Panc1 (cell line): Measurements from ENCODE around the gene PRKACA. TPM values are rescaled to one million over a fixed set of nuclear protein-coding genes. Genes with fewer than 3 reads are reported as not detected.

Experiments
- ATAC-seq: fragments of 200-7000 bp; cut with Tn5 transposase; 2 replicates; pipeline ENCODE4 v1.9.1; 2020; ENCODE audit warnings: mild to moderate bottlenecking, moderate library complexity
- BruUV-seq: library from RNA; stranded (reverse); fragments of 400-500 nt; replicated peaks from 2 replicates; lab custom pipeline; 2021; lab: Mats Ljungman, UMichigan
- CTCF ChIA-PET: fragments of 300-600 bp; sonication (Branson Sonifier 250); formaldehyde crosslinking; loops from one replicate; lab custom pipeline; 2022; ENCODE audit warnings: antibody characterized with exemption; lab: Charles Lee
- POLR2A ChIA-PET: fragments of 300-600 bp; sonication (Branson Sonifier 250); formaldehyde crosslinking; loops from one replicate; lab custom pipeline; 2022; ENCODE audit warnings: antibody characterized with exemption; lab: Charles Lee
- DNase-seq: peaks from one replicate; pipeline ENCODE4 v3.0.0-alpha.2; 2010; ENCODE audit warnings: low read depth, low spot score
- H3K27ac ChIP-seq: 2 replicates; pipeline ENCODE4 v1.5.1; 2011; ENCODE audit warnings: mild to moderate bottlenecking, low read length, inconsistent platforms
- H3K27me3 ChIP-seq: fragments of 200-500 bp; sonication (Bioruptor generic); 2 replicates; pipeline ENCODE4 v1.6.0; 2014; ENCODE audit warnings: low read length, inconsistent platforms; ENCODE audit not compliant: control insufficient read depth, insufficient read depth
- H3K36me3 ChIP-seq: fragments of 200-500 bp; sonication (Bioruptor generic); 2 replicates; pipeline ENCODE4 v1.5.1; 2014; ENCODE audit warnings: inconsistent platforms, mild to moderate bottlenecking, low read length, moderate library complexity; ENCODE audit not compliant: control insufficient read depth, insufficient read depth
- H3K4me1 ChIP-seq: 2 replicates; pipeline ENCODE4 v1.5.1; 2011; ENCODE audit warnings: inconsistent platforms, mild to moderate bottlenecking, low read length, moderate library complexity; ENCODE audit not compliant: control insufficient read depth, insufficient read depth
- H3K4me3 ChIP-seq, 2 experiments: 2 replicates each; pipeline ENCODE4 v1.5.1; 2011 to 2012; ENCODE audit warnings: low read depth in 2 of 2, low read length in 2 of 2, mild to moderate bottlenecking in 2 of 2, inconsistent platforms in 1 of 2, moderate library complexity in 1 of 2
- H3K9me3 ChIP-seq: fragments of 200-500 bp; sonication (Bioruptor generic); 2 replicates; pipeline ENCODE4 v1.5.1; 2014; ENCODE audit warnings: low read depth, mild to moderate bottlenecking, inconsistent platforms, low read length, moderate library complexity; ENCODE audit not compliant: control insufficient read depth, insufficient read depth
- CTCF ChIP-seq: fragments of 450-650 bp; IDR thresholded peaks from 2 replicates; pipeline ENCODE4 v1.5.1; 2017; ENCODE audit warnings: mild to moderate bottlenecking
- POLR2AphosphoS5 ChIP-seq: IDR thresholded peaks from 2 replicates; pipeline ENCODE4 v1.6.1; 2012; ENCODE audit warnings: mild to moderate bottlenecking, low read depth, low read length, moderate library complexity
- REST ChIP-seq, 2 experiments: IDR thresholded peaks; 2 replicates each; pipeline ENCODE4 v1.6.1; 2011 to 2012; ENCODE audit warnings: low read depth in 2 of 2, control low read depth in 1 of 2, low read length in 1 of 2, mild to moderate bottlenecking in 1 of 2, moderate library complexity in 1 of 2; ENCODE audit not compliant: insufficient read depth in 1 of 2
- SIN3A ChIP-seq: IDR thresholded peaks from 2 replicates; pipeline ENCODE4 v1.6.1; 2012; ENCODE audit warnings: low read depth, mild to moderate bottlenecking, low read length, moderate library complexity, borderline replicate concordance; ENCODE audit not compliant: insufficient read depth
- TCF7L2 ChIP-seq: IDR thresholded peaks from 2 replicates; pipeline ENCODE4 v1.6.1; 2011; ENCODE audit warnings: mild to moderate bottlenecking, low read depth, low read length, inconsistent platforms
- in situ Hi-C: cut with HindIII; loops from 2 replicates; pipeline ENCODE4 v1.10.0; 2016; ENCODE audit warnings: low sequenced_read_pairs, low pct_unique_long_range_greater_than_20kb
- intact Hi-C: fragments of 100-400 bp; cut with micrococcal nuclease; formaldehyde crosslinking; loops from one replicate; pipeline ENCODE4 v1.10.0; 2022; ENCODE audit not compliant: unreplicated experiment
- total RNA-seq: library from RNA; stranded (reverse); gene quantifications from one replicate; pipeline ENCODE4 v1.2.1, GENCODE V29; 2021; ENCODE audit not compliant: unreplicated experiment

PRKACA gene
- total RNA-seq, 1 experiment from 2014 or later, result 70.8 TPM

GRCh38 chr19:14056069-14056666 is 61.4 kb downstream of the PRKACA start:
- H3K27ac ChIP-seq, result no peak overlapping the region
- DNase-seq (no peak), ATAC-seq (no peak)
- no TSS peak for BruUV-seq
- H3K9me3 ChIP-seq, result no peaks in the 10 kb centered on the region
- no peak overlapping the region for H3K4me3 ChIP-seq
- ChIA-PET CTCF (no interaction called here), POLR2A (no interaction called here)
- H3K27me3 ChIP-seq, result no peaks in the 10 kb centered on the region
- TF ChIP-seq POLR2AphosphoS5, result no peak
- no peak for TF ChIP-seq TCF7L2
- no peak for TF ChIP-seq CTCF
- TF ChIP-seq REST (IDR thresholded peaks at IDR 0.05; ENCODE audit: insufficient read depth in 1 of 2, low read depth in 2 of 2, low read length in 1 of 2), result no peak
- TF ChIP-seq SIN3A, result no peak
- H3K36me3 ChIP-seq, result no peaks in the 10 kb centered on the region
- intact Hi-C loops (no loop called here), in situ Hi-C loops (no loop called here)
- peaks cover 5% of the 10 kb centered on the region; the same call in 1 of the 2 replicates for H3K4me1 ChIP-seq

- intact Hi-C loops (no loop called here), in situ Hi-C loops (no loop called here)
- Histone ChIP-seq H3K27ac (no peak overlapping the region), H3K4me3 (no peak overlapping the region), H3K36me3 (no peaks in the 10 kb centered on the region), H3K9me3 (no peaks in the 10 kb centered on the region), H3K27me3 (no peaks in the 10 kb centered on the region), H3K4me1 (peaks cover 5% of the 10 kb centered on the region; the same call in 1 of the 2 replicates)
- ATAC-seq, result no peak
- TF ChIP-seq SIN3A, result no peak
- TF ChIP-seq CTCF, result no peak
- no peak for TF ChIP-seq REST (IDR thresholded peaks at IDR 0.05; ENCODE audit: insufficient read depth in 1 of 2, low read depth in 2 of 2, low read length in 1 of 2)
- TF ChIP-seq TCF7L2, result no peak
- no peak for TF ChIP-seq POLR2AphosphoS5
- no TSS peak for BruUV-seq
- DNase-seq, result no peak
- ChIA-PET CTCF (no interaction called here), POLR2A (no interaction called here)
These were observed 62.2 kb downstream of the PRKACA start for GRCh38 chr19:14055396-14055795.
